ENCODE results near the gene PTPRT. TPM values are rescaled to one million over a fixed set of nuclear protein-coding genes. Genes with fewer than 3 reads are reported as not detected.

PTPRT gene
- total RNA-seq, 1 experiment from 2014 or later: 0.20 TPM

DNA sequence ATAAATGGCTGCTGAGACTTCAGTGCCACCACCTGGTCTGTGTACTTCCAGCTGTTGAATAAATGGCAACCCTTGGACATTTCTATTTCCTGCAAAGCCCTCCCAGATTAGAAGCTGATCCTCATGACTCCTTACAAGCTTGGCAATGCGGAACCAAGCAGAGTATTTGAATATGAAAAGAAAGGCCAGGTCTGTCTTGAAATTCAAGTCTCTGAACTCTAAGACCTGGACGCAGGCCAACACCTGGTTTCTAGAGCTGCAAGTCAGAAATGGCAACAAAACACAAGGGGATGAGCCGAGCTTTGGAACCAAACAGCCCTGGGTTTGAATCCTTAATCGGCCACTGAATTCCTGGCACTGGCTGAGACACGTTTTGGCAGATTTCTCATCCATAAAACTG lies 353.4 kb downstream of the PTPRT start:
- Histone ChIP-seq H3K9me3 (peaks cover 6% of the 10 kb centered on the region; the same call in 1 of the 2 replicates), H3K4me3 (ENCODE audit: low read depth, low read length) (no peak overlapping the region), H3K4me1 (no peaks in the 10 kb centered on the region), H3K36me3 (ENCODE audit: control insufficient read depth, insufficient read depth, low read length) (no peaks in the 10 kb centered on the region), H3K27me3 (replicated peaks; ENCODE audit: control insufficient read depth, insufficient read depth, low read length) (no peaks in the 10 kb centered on the region)
- H3K27me3 Mint-ChIP-seq (ENCODE audit: insufficient read depth, unreplicated experiment): peaks cover 5% of the 10 kb centered on the region
- no peak for TF ChIP-seq CTCF (IDR thresholded peaks at IDR 0.05; ENCODE audit: insufficient read depth in 1 of 2, low read depth in 1 of 2, low read length in 1 of 2, severe bottlenecking in 1 of 2, unreplicated experiment in 1 of 2)
- no peak overlapping the region for H3K27ac Mint-ChIP-seq (ENCODE audit: unreplicated experiment)
- peaks cover 9% of the 10 kb centered on the region for H3K9me3 Mint-ChIP-seq (ENCODE audit: unreplicated experiment)
- no peak for DNase-seq
- BruUV-seq (replicated peaks): no TSS peak
- POLR2A ChIA-PET: no interaction called here
- intact Hi-C loops (cut with micrococcal nuclease; ENCODE audit: unreplicated experiment): no loop called here
- H3K36me3 Mint-ChIP-seq (ENCODE audit: insufficient read depth, unreplicated experiment): no peaks in the 10 kb centered on the region
- H3K4me3 Mint-ChIP-seq (ENCODE audit: unreplicated experiment): no peak overlapping the region
- no peaks in the 10 kb centered on the region for H3K4me1 Mint-ChIP-seq (ENCODE audit: low read depth, unreplicated experiment)
- CTCF ChIA-PET: no interaction called here

GRCh38 chr20:42807876-42808275 lies 381.8 kb downstream of the PTPRT start:
- Histone ChIP-seq H3K27me3 (replicated peaks; ENCODE audit: control insufficient read depth, insufficient read depth, low read length) (0 out of 2 replicates have a peak, but pooled peaks cover 1% of the 10 kb centered on the region), H3K9me3 (0 out of 2 replicates have a peak, but pooled peaks cover 3% of the 10 kb centered on the region), H3K4me1 (no peaks in the 10 kb centered on the region), H3K4me3 (ENCODE audit: low read depth, low read length) (no peak overlapping the region), H3K36me3 (ENCODE audit: control insufficient read depth, insufficient read depth, low read length) (no peaks in the 10 kb centered on the region)
- H3K9me3 Mint-ChIP-seq (ENCODE audit: unreplicated experiment): no peaks in the 10 kb centered on the region
- H3K27me3 Mint-ChIP-seq (ENCODE audit: insufficient read depth, unreplicated experiment): peaks cover 22% of the 10 kb centered on the region
- ChIA-PET POLR2A (no interaction called here), CTCF (no interaction called here)
- H3K4me3 Mint-ChIP-seq (ENCODE audit: unreplicated experiment): no peak overlapping the region
- TF ChIP-seq CTCF (IDR thresholded peaks at IDR 0.05; ENCODE audit: insufficient read depth in 1 of 2, low read depth in 1 of 2, low read length in 1 of 2, severe bottlenecking in 1 of 2, unreplicated experiment in 1 of 2): no peak
- H3K4me1 Mint-ChIP-seq (ENCODE audit: low read depth, unreplicated experiment): no peaks in the 10 kb centered on the region
- H3K27ac Mint-ChIP-seq (ENCODE audit: unreplicated experiment): no peak overlapping the region
- BruUV-seq (replicated peaks): no TSS peak
- no peak for DNase-seq
- H3K36me3 Mint-ChIP-seq (ENCODE audit: insufficient read depth, unreplicated experiment): no peaks in the 10 kb centered on the region
- intact Hi-C loops (cut with micrococcal nuclease; ENCODE audit: unreplicated experiment): no loop called here

DNA sequence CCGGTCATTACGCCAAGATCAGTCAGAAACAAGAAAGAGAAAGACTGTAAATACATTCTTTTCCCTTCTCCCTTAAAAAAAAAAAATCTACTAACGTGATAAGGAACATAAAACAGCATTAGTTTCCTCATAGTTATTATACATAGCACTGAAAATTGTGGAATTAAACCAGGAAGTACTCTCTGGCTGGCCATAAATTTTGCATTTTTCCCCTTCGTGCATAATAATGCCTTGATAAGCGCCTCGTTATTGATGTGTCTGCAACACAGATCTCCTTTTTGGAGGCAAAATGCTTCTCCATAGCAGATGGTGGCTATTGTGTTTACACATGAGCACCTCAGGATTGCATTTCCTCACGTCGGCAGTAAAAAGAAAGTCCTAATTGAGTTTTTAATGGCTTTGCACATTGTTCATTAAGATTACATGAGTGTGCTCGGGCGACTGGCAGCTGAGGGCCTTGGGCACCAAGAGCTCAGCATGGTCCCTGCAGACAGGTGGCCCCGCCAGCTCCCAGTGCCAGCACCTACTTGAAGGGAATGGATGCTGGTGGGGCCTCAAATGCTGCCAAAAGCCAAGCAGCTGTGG lies 394.5 kb downstream of the PTPRT start:
- peaks cover 10% of the 10 kb centered on the region for H3K9me3 Mint-ChIP-seq (ENCODE audit: unreplicated experiment)
- H3K9me3 ChIP-seq: peaks cover 5% of the 10 kb centered on the region; the same call in 1 of the 2 replicates
- no peaks in the 10 kb centered on the region for H3K4me1 Mint-ChIP-seq (ENCODE audit: low read depth, unreplicated experiment)
- no peaks in the 10 kb centered on the region for H3K27me3 ChIP-seq (replicated peaks; ENCODE audit: control insufficient read depth, insufficient read depth, low read length)
- no peak overlapping the region for H3K4me3 Mint-ChIP-seq (ENCODE audit: unreplicated experiment)
- TF ChIP-seq CTCF (IDR thresholded peaks at IDR 0.05; ENCODE audit: insufficient read depth in 1 of 2, low read depth in 1 of 2, low read length in 1 of 2, severe bottlenecking in 1 of 2, unreplicated experiment in 1 of 2): no peak
- no peaks in the 10 kb centered on the region for H3K36me3 ChIP-seq (ENCODE audit: control insufficient read depth, insufficient read depth, low read length)
- H3K36me3 Mint-ChIP-seq (ENCODE audit: insufficient read depth, unreplicated experiment): no peaks in the 10 kb centered on the region
- BruUV-seq (replicated peaks): no TSS peak
- ChIA-PET POLR2A (no interaction called here), CTCF (no interaction called here)
- intact Hi-C loops (cut with micrococcal nuclease; ENCODE audit: unreplicated experiment): no loop called here
- DNase-seq: no peak
- H3K4me3 ChIP-seq (ENCODE audit: low read depth, low read length): no peak overlapping the region
- H3K27me3 Mint-ChIP-seq (ENCODE audit: insufficient read depth, unreplicated experiment): peaks cover 35% of the 10 kb centered on the region
- H3K27ac Mint-ChIP-seq (ENCODE audit: unreplicated experiment): no peak overlapping the region
- H3K4me1 ChIP-seq: no peaks in the 10 kb centered on the region
